H7 (cell line): ENCODE measurements around the gene C16orf86. TPM values are rescaled to one million over a fixed set of nuclear protein-coding genes. Genes with fewer than 3 reads are reported as not detected.

Experiments used
- DNase-seq: peaks from one replicate; pipeline ENCODE4 v3.0.0; 2012
- H3K27me3 ChIP-seq: 2 replicates; pipeline ENCODE4 v1.6.0; 2011; ENCODE audit warnings: mild to moderate bottlenecking, low read length; ENCODE audit not compliant: control insufficient read depth, insufficient read depth
- H3K36me3 ChIP-seq: replicated peaks from 2 replicates; pipeline ENCODE4 v1.5.1; 2011; ENCODE audit warnings: low read length; ENCODE audit not compliant: control insufficient read depth, insufficient read depth
- H3K4me3 ChIP-seq: 2 replicates; pipeline ENCODE4 v1.5.1; 2011; ENCODE audit warnings: low read depth, mild to moderate bottlenecking, control low read depth, low read length, moderate library complexity; ENCODE audit not compliant: insufficient read depth
- total RNA-seq: library from RNA; depleted of rRNA; stranded (reverse); fragments of >200 nt; shearing (Covaris generic); gene quantifications from 2 replicates; pipeline ENCODE4 v1.2.3, GENCODE V29; 2014; rRNA removed

C16orf86 gene
- total RNA-seq, 1 experiment from 2014 or later = 9.0 TPM

GRCh38 chr16:67709050-67709449 is 42.4 kb downstream of the C16orf86 start:
- no peaks in the 10 kb centered on the region for H3K27me3 ChIP-seq
- DNase-seq = no peak
- no peaks in the 10 kb centered on the region for H3K36me3 ChIP-seq

GRCh38 chr16:67710607-67711006 is 44.0 kb downstream of the C16orf86 start:
- Histone ChIP-seq H3K4me3 (no peak overlapping the region), H3K36me3 (no peaks in the 10 kb centered on the region), H3K27me3 (no peaks in the 10 kb centered on the region)
- no peak for DNase-seq

More at GRCh38 chr16:67709050-67709449, 42.4 kb downstream of the C16orf86 start:
- no peak overlapping the region for H3K4me3 ChIP-seq

GRCh38 chr16:67713647-67714273 is 47.1 kb downstream of the C16orf86 start:
- H3K27me3 ChIP-seq = no peaks in the 10 kb centered on the region

GRCh38 chr16:67714522-67714921 is 47.9 kb downstream of the C16orf86 start:
- Histone ChIP-seq H3K36me3 (no peaks in the 10 kb centered on the region), H3K4me3 (no peak overlapping the region), H3K27me3 (no peaks in the 10 kb centered on the region)
- DNase-seq = no peak

More at GRCh38 chr16:67713647-67714273, 47.1 kb downstream of the C16orf86 start:
- peak; percentile 50 for DNase-seq
- no peak overlapping the region for H3K4me3 ChIP-seq
- no peaks in the 10 kb centered on the region for H3K36me3 ChIP-seq

GRCh38 chr16:67716097-67716496 is 49.5 kb downstream of the C16orf86 start:
- Histone ChIP-seq H3K4me3 (no peak overlapping the region), H3K27me3 (no peaks in the 10 kb centered on the region), H3K36me3 (no peaks in the 10 kb centered on the region)
- DNase-seq = no peak

Other genes with a start within 250 kb of the C16orf86 start
- gene HSD11B2, start 235.7 kb upstream of the C16orf86 start, total RNA-seq = 25.1 and 35.1 TPM in 2 replicates
- 58.4 and 76.9 TPM in 2 replicates for gene ATP6V0D1, start 185.7 kb upstream of the C16orf86 start, total RNA-seq
- gene AGRP, start 183.3 kb upstream of the C16orf86 start, total RNA-seq = 1.1 TPM in 1 of 2 replicates, not detected in the other
- gene RIPOR1, start 138.0 kb upstream of the C16orf86 start, total RNA-seq = 8.5 and 9.5 TPM in 2 replicates
- 35.7 and 42.9 TPM in 2 replicates for gene CTCF, start 104.3 kb upstream of the C16orf86 start, total RNA-seq
- gene CARMIL2, start 21.7 kb upstream of the C16orf86 start, total RNA-seq = 3.6 and 6.4 TPM in 2 replicates
- 44.9 and 52.2 TPM in 2 replicates for gene ACD, start 6.6 kb upstream of the C16orf86 start, total RNA-seq
- 5.5 and 6.8 TPM in 2 replicates for gene PARD6A, start 5.9 kb upstream of the C16orf86 start, total RNA-seq
- 7.0 and 12.3 TPM in 2 replicates for gene ENKD1, start 64 bp upstream of the C16orf86 start, total RNA-seq
- 25.3 and 26.2 TPM in 2 replicates for gene GFOD2, start 52.5 kb downstream of the C16orf86 start, total RNA-seq
- gene RANBP10, start 139.7 kb downstream of the C16orf86 start, total RNA-seq = 7.2 and 7.3 TPM in 2 replicates
- 0.15 and 0.21 TPM in 2 replicates for gene TSNAXIP1, start 140.1 kb downstream of the C16orf86 start, total RNA-seq
- 57.6 and 67.0 TPM in 2 replicates for gene THAP11, start 175.5 kb downstream of the C16orf86 start, total RNA-seq
- gene NUTF2, start 180.1 kb downstream of the C16orf86 start, total RNA-seq = 295 and 340 TPM in 2 replicates
- gene CENPT, start 180.9 kb downstream of the C16orf86 start, total RNA-seq = 34.9 and 43.7 TPM in 2 replicates
- 88.0 and 96.6 TPM in 2 replicates for gene EDC4, start 206.2 kb downstream of the C16orf86 start, total RNA-seq
- gene NRN1L, start 218.1 kb downstream of the C16orf86 start, total RNA-seq = 5.3 and 7.6 TPM in 2 replicates
- gene PSKH1, start 226.4 kb downstream of the C16orf86 start, total RNA-seq = 18.8 and 20.1 TPM in 2 replicates